CD14-positive monocyte (primary cell): ENCODE measurements around the gene CCDC12. TPM values are rescaled to one million over a fixed set of nuclear protein-coding genes. Genes with fewer than 3 reads are reported as not detected.
A peak's percentile ranks its signal among the peaks of the same experiment; 100 is the strongest.

ENCODE experiments used
- DNase-seq, 3 donors: peaks; one replicate each; pipeline ENCODE4 v3.0.0-alpha.2; 2011 to 2022
- H2AFZ ChIP-seq: 2 replicates; pipeline ENCODE4 v1.6.0; 2012; ENCODE audit warnings: mild to moderate bottlenecking, low read depth, low read length, inconsistent platforms; ENCODE audit not compliant: insufficient read depth, poor library complexity, severe bottlenecking
- H3K27ac ChIP-seq, 2 donors: 1 replicate in 1 of 2; 2 replicates in 1 of 2; pipeline ENCODE4 v1.5.1; 2012 to 2013; ENCODE audit warnings: low read length in 2 of 2, control low read depth in 1 of 2, inconsistent platforms in 1 of 2, low read depth in 1 of 2, mild to moderate bottlenecking in 1 of 2
- H3K27me3 ChIP-seq, 2 donors: one replicate each; pipeline versions ENCODE4 v1.6.0 to v1.6.1; 2011 to 2013; ENCODE audit warnings: low read length in 2 of 2; ENCODE audit not compliant: control insufficient read depth in 2 of 2, insufficient read depth in 2 of 2
- H3K36me3 ChIP-seq, 2 donors: replicated peaks in 1 of 2; 1 replicate in 1 of 2; 2 replicates in 1 of 2; pipeline versions ENCODE4 v1.5.1 to v1.6.1; 2012 to 2013; ENCODE audit warnings: low read length in 2 of 2, control low read depth in 1 of 2, inconsistent platforms in 1 of 2, mild to moderate bottlenecking in 1 of 2; ENCODE audit not compliant: insufficient read depth in 2 of 2, control insufficient read depth in 1 of 2
- H3K4me1 ChIP-seq, 2 donors: 1 replicate in 1 of 2; 2 replicates in 1 of 2; pipeline versions ENCODE4 v1.5.1 to v1.6.1; 2012 to 2013; ENCODE audit warnings: low read length in 2 of 2, control low read depth in 1 of 2, inconsistent platforms in 1 of 2, mild to moderate bottlenecking in 1 of 2, moderate library complexity in 1 of 2; ENCODE audit not compliant: insufficient read depth in 2 of 2, control insufficient read depth in 1 of 2
- H3K4me2 ChIP-seq: replicated peaks from 2 replicates; pipeline ENCODE3; 2012; ENCODE audit warnings: low read length, moderate library complexity, mild to moderate bottlenecking; ENCODE audit not compliant: poor library complexity, severe bottlenecking; ENCODE audit errors: extremely low read depth
- H3K4me3 ChIP-seq, 3 experiments: fragments of 200-600 bp in 1 of 3; sonication (generic) in 1 of 3; replicated peaks in 1 of 3; 1 replicate in 2 of 3; 2 replicates in 1 of 3; pipeline ENCODE4 v1.5.1; 2011 to 2013; ENCODE audit warnings: low read length in 3 of 3, mild to moderate bottlenecking in 3 of 3, control low read depth in 2 of 3, low read depth in 2 of 3, inconsistent platforms in 1 of 3, moderate library complexity in 1 of 3
- H3K79me2 ChIP-seq: 2 replicates; pipeline ENCODE4 v1.6.0; 2012; ENCODE audit warnings: mild to moderate bottlenecking, control low read depth, inconsistent platforms, low read length, moderate library complexity; ENCODE audit not compliant: insufficient read depth
- H3K9ac ChIP-seq: 2 replicates; pipeline ENCODE4 v1.6.0; 2017; ENCODE audit warnings: low read length, mild to moderate bottlenecking; ENCODE audit not compliant: insufficient read depth, poor library complexity, severe bottlenecking
- H3K9me3 ChIP-seq, 2 donors: replicated peaks in 1 of 2; 1 replicate in 1 of 2; 2 replicates in 1 of 2; pipeline versions ENCODE4 v1.5.1 to v1.6.1; 2012 to 2013; ENCODE audit warnings: low read length in 2 of 2, control low read depth in 1 of 2; ENCODE audit not compliant: control insufficient read depth in 1 of 2, insufficient read depth in 1 of 2
- H4K20me1 ChIP-seq: 2 replicates; pipeline ENCODE4 v1.6.0; 2012; ENCODE audit warnings: mild to moderate bottlenecking, low read length, control low read depth, moderate library complexity; ENCODE audit not compliant: insufficient read depth
- H3K27ac Mint-ChIP-seq, 7 donors: one replicate each; pipeline ENCODE4 v1.8.0; 2020; ENCODE audit warnings: mild to moderate bottlenecking in 7 of 7, mixed read lengths in 7 of 7, moderate library complexity in 6 of 7, inconsistent platforms in 2 of 7
- H3K27me3 Mint-ChIP-seq, 3 donors: one replicate each; pipeline ENCODE4 v1.8.0; 2021 to 2022; ENCODE audit warnings: low read depth in 3 of 3, mild to moderate bottlenecking in 3 of 3, mixed read lengths in 3 of 3, moderate library complexity in 3 of 3, inconsistent platforms in 1 of 3
- H3K36me3 Mint-ChIP-seq, 2 donors: one replicate each; pipeline ENCODE4 v1.8.0; 2020; ENCODE audit warnings: mixed read lengths in 2 of 2, inconsistent platforms in 1 of 2, mild to moderate bottlenecking in 1 of 2
- H3K4me1 Mint-ChIP-seq: one replicate; pipeline ENCODE4 v1.8.0; 2020; ENCODE audit warnings: mild to moderate bottlenecking, mixed read lengths
- H3K4me3 Mint-ChIP-seq, 2 donors: one replicate each; pipeline ENCODE4 v1.8.0; 2020; ENCODE audit warnings: mild to moderate bottlenecking in 2 of 2, mixed read lengths in 2 of 2, moderate library complexity in 1 of 2
- H3K9me3 Mint-ChIP-seq, 7 donors: one replicate each; pipeline ENCODE4 v1.8.0; 2020 to 2022; ENCODE audit warnings: mixed read lengths in 7 of 7, mild to moderate bottlenecking in 6 of 7, moderate library complexity in 6 of 7, inconsistent platforms in 2 of 7
- WGBS: methylation state at CpG from one replicate; pipeline ENCODE4 v1.1.5; 2013; ENCODE audit warnings: missing lambda C conversion rate; ENCODE audit not compliant: insufficient coverage; 5-methylcytosine and 5-hydroxymethylcytosine counted together
- intact Hi-C, 2 donors: fragments of 100-400 bp; cut with micrococcal nuclease; formaldehyde crosslinking; loops; one replicate each; pipeline versions ENCODE4 v1.15.0 to v1.15.1; 2023
- polyA plus RNA-seq, 3 donors: library from polyadenylated mRNA; depleted of rRNA in 1 of 3; unstranded in 2 of 3; stranded (reverse) in 1 of 3; fragments of 300-500 nt in 2 of 3; fragments of >200 nt in 1 of 3; fragmentation: Illumina TruSeq in 2 of 3; gene quantifications; 1 replicate in 2 of 3; 2 replicates in 1 of 3; pipeline ENCODE4 v1.2.3, GENCODE V29; 2012 to 2021
- TF ChIP-seq, protein P1 (sequence below): fragments of 200-600 bp; IDR thresholded peaks from one replicate; pipeline ENCODE4 v1.8.0; 2022; ENCODE audit warnings: antibody characterized with exemption, mild to moderate bottlenecking

CCDC12 gene
- polyA plus RNA-seq, 3 donors: 50.1 to 70.7 (median 55.8) TPM

DNA sequence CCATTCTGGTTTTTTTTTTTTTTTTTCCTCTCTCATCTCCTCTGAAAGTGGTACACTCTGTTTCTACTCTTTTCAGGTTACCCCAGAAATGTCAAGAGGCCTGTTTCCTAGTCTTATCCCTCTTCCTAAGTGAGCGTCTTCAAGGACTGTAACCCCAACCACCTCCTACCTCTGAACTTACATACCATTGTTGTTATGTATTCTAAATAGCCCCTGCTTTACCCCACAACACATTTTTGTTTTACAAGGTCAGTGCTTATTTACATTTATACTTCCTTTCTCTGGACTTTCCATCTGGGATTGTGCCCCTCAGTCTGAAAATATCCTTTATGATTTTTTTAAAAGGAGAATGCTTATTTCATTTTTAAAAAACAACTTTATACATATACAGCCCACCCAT is 60.3 kb downstream of the CCDC12 start:
- peaks cover 2% of the 10 kb centered on the region for H3K4me1 Mint-ChIP-seq
- no peak overlapping the region for H3K9ac ChIP-seq
- intact Hi-C loops: no loop called here

DNA sequence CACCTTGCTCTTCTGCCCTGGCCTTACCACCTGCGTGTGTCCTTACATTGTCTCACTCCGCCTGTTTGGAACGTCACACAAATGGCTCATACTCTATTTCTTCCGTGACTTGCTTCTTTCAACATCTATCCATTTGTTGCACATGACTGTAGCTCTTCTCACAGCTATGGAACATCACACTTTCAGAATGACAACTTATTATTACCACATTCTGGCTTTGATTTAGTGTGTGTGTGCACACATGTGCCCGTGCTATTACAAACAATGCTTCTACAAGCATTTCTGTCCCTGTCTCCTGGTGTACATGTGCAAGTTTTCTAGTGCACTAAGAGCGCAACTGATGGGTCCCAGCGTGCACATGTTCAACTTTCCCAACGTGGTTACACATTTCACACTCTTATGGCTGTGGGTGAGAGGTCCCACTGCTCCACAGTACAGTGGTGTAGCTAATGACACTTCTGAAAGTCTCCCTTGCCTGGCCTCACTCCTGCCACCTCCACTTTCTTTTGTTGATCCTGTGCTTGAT is 61.2 kb downstream of the CCDC12 start:
- Mint-ChIP-seq H3K4me3 (no peak overlapping the region), H3K27ac (peak overlapping the region in 1 of 7 donors; percentile 14), H3K9me3 (peaks cover 0 to 5% (median 0%) of the 10 kb centered on the region in 7 donors), H3K4me1 (peaks cover 2% of the 10 kb centered on the region), H3K27me3 (peaks cover 0 to 2% (median 1%) of the 10 kb centered on the region in 3 donors), H3K36me3 (peaks cover 53 to 62% of the 10 kb centered on the region in 2 donors)
- Histone ChIP-seq H3K4me1 (no peaks in the 10 kb centered on the region), H3K4me2 (no peak overlapping the region), H2AFZ (no peak overlapping the region), H3K27ac (no peak overlapping the region), H3K36me3 (peaks cover 32 to 59% of the 10 kb centered on the region in 2 donors), H3K9me3 (peaks cover 0 to 2% of the 10 kb centered on the region in 2 donors), H3K27me3 (no peaks in the 10 kb centered on the region), H3K79me2 (no peaks in the 10 kb centered on the region), H4K20me1 (peaks cover 5% of the 10 kb centered on the region), H3K9ac (no peak overlapping the region), H3K4me3 (no peak overlapping the region)
- intact Hi-C loops: no loop called here
- 100% methylated on average over 3 of the region's 8 CpGs for WGBS
- TF ChIP-seq, protein P1, sequence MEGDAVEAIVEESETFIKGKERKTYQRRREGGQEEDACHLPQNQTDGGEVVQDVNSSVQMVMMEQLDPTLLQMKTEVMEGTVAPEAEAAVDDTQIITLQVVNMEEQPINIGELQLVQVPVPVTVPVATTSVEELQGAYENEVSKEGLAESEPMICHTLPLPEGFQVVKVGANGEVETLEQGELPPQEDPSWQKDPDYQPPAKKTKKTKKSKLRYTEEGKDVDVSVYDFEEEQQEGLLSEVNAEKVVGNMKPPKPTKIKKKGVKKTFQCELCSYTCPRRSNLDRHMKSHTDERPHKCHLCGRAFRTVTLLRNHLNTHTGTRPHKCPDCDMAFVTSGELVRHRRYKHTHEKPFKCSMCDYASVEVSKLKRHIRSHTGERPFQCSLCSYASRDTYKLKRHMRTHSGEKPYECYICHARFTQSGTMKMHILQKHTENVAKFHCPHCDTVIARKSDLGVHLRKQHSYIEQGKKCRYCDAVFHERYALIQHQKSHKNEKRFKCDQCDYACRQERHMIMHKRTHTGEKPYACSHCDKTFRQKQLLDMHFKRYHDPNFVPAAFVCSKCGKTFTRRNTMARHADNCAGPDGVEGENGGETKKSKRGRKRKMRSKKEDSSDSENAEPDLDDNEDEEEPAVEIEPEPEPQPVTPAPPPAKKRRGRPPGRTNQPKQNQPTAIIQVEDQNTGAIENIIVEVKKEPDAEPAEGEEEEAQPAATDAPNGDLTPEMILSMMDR: no peak
- no peak for DNase-seq

More for the DNA sequence above, 60.3 kb downstream of the CCDC12 start:
- Histone ChIP-seq H3K4me1 (no peaks in the 10 kb centered on the region), H4K20me1 (peaks cover 11% of the 10 kb centered on the region), H2AFZ (no peak overlapping the region), H3K79me2 (no peaks in the 10 kb centered on the region), H3K27me3 (no peaks in the 10 kb centered on the region), H3K36me3 (peaks cover 41 to 68% of the 10 kb centered on the region in 2 donors), H3K27ac (no peak overlapping the region), H3K4me3 (no peak overlapping the region), H3K4me2 (no peak overlapping the region), H3K9me3 (peaks cover 0 to 2% of the 10 kb centered on the region in 2 donors)
- Mint-ChIP-seq H3K36me3 (peaks cover 60 to 71% of the 10 kb centered on the region in 2 donors), H3K27ac (peak overlapping the region in 1 of 7 donors; percentile 24), H3K4me3 (no peak overlapping the region), H3K9me3 (peaks cover 0 to 5% (median 0%) of the 10 kb centered on the region in 7 donors), H3K27me3 (peaks cover 0 to 2% (median 1%) of the 10 kb centered on the region in 3 donors)
- no peak for DNase-seq
- TF ChIP-seq, protein P1: no peak
- WGBS: 100% methylated on average over 1 of the region's 1 CpG
